Transverse colon (tissue), 4 donors: Measurements from ENCODE around the gene GPR42.

Source experiments
- CTCF ChIP-seq, 5 experiments: fragments of 200-600 bp in 3 of 5; fragments of 450-650 bp in 2 of 5; sonication (generic) in 3 of 5; IDR thresholded peaks; 1 replicate in 2 of 5; 2 replicates in 3 of 5; pipeline ENCODE4 v1.5.1; 2016 to 2017; ENCODE audit warnings: antibody characterized with exemption in 5 of 5, inconsistent platforms in 3 of 5, mild to moderate bottlenecking in 2 of 5, moderate library complexity in 1 of 5
- EP300 ChIP-seq: sonication (generic); formaldehyde crosslinking; IDR thresholded peaks from one replicate; pipeline ENCODE4 v1.6.1; 2017; ENCODE audit warnings: antibody characterized with exemption, low read depth
- POLR2A ChIP-seq: fragments of 450-650 bp; IDR thresholded peaks from one replicate; pipeline ENCODE4 v1.6.1; 2016; ENCODE audit warnings: antibody characterized with exemption, mild to moderate bottlenecking, moderate library complexity
- POLR2AphosphoS5 ChIP-seq, 3 donors: sonication (generic); formaldehyde crosslinking; IDR thresholded peaks; one replicate each; pipeline ENCODE4 v1.6.1; 2016; ENCODE audit warnings: antibody characterized with exemption in 3 of 3

- TF ChIP-seq POLR2A (no peak), CTCF (IDR thresholded peaks at IDR 0.05) (no peak), POLR2AphosphoS5 (IDR thresholded peaks at IDR 0.05) (no peak), EP300 (no peak)
Measured at GRCh38 chr19:35380450-35381124, 9.7 kb downstream of the GPR42 start.
